Natural killer cell (primary cell): Measurements from ENCODE around the gene USF3. TPM values are rescaled to one million over a fixed set of nuclear protein-coding genes. Genes with fewer than 3 reads are reported as not detected.

Experiments
- ATAC-seq, 3 donors: fragments of 150-1000 bp in 2 of 3; fragments of 200-7000 bp in 1 of 3; cut with Tn5 transposase; 1 replicate in 1 of 3; 2 replicates in 2 of 3; pipeline ENCODE4 v1.10.0; 2021; ENCODE audit warnings: mild to moderate bottlenecking in 2 of 3, moderate library complexity in 2 of 3
- DNase-seq, 2 donors: peaks; one replicate each; pipeline versions ENCODE4 v3.0.0 to v3.0.0-alpha.2; 2013 to 2021; ENCODE audit warnings: mixed read lengths in 1 of 2
- H3K27ac ChIP-seq: one replicate; pipeline ENCODE4 v1.5.1; 2013; ENCODE audit warnings: mild to moderate bottlenecking, low read length
- H3K27me3 ChIP-seq: one replicate; pipeline ENCODE4 v1.6.1; 2013; ENCODE audit warnings: low read length; ENCODE audit not compliant: control insufficient read depth, insufficient read depth
- H3K36me3 ChIP-seq: one replicate; pipeline ENCODE4 v1.6.1; 2013; ENCODE audit warnings: low read length; ENCODE audit not compliant: control insufficient read depth, insufficient read depth
- H3K4me1 ChIP-seq: one replicate; pipeline ENCODE4 v1.6.1; 2013; ENCODE audit warnings: low read length; ENCODE audit not compliant: control insufficient read depth, insufficient read depth
- H3K4me3 ChIP-seq: one replicate; pipeline ENCODE4 v1.5.1; 2013; ENCODE audit warnings: low read length
- H3K9me3 ChIP-seq: one replicate; pipeline ENCODE4 v1.6.1; 2013; ENCODE audit warnings: low read length; ENCODE audit not compliant: control insufficient read depth, insufficient read depth
- H3K27ac Mint-ChIP-seq, 2 donors: one replicate each; pipeline ENCODE4 v1.8.0; 2022; ENCODE audit warnings: mild to moderate bottlenecking in 2 of 2, mixed read lengths in 2 of 2, moderate library complexity in 1 of 2
- H3K27me3 Mint-ChIP-seq, 2 donors: one replicate each; pipeline ENCODE4 v1.8.0; 2022; ENCODE audit warnings: low read depth in 2 of 2, mixed read lengths in 2 of 2
- H3K36me3 Mint-ChIP-seq: one replicate; pipeline ENCODE4 v1.8.0; 2022; ENCODE audit warnings: mixed read lengths
- H3K4me1 Mint-ChIP-seq, 2 donors: one replicate each; pipeline ENCODE4 v1.8.0; 2022; ENCODE audit warnings: mixed read lengths in 2 of 2
- H3K4me3 Mint-ChIP-seq: one replicate; pipeline ENCODE4 v1.8.0; 2022; ENCODE audit warnings: mild to moderate bottlenecking, moderate library complexity, mixed read lengths
- H3K9me3 Mint-ChIP-seq, 2 donors: one replicate each; pipeline ENCODE4 v1.8.0; 2022; ENCODE audit warnings: mixed read lengths in 2 of 2
- CTCF ChIP-seq: fragments of 200-600 bp; IDR thresholded peaks from one replicate; pipeline ENCODE4 v1.8.0; 2022; ENCODE audit warnings: antibody characterized with exemption
- WGBS: methylation state at CpG from one replicate; pipeline ENCODE4 v1.1.7; 2013; ENCODE audit warnings: missing lambda C conversion rate; ENCODE audit not compliant: insufficient coverage; 5-methylcytosine and 5-hydroxymethylcytosine counted together
- intact Hi-C: fragments of 100-400 bp; cut with micrococcal nuclease; formaldehyde crosslinking; loops from one replicate; pipeline ENCODE4 v1.14.2; 2022
- total RNA-seq, 4 donors: library from RNA; stranded (reverse); fragments of 120-200 nt in 1 of 4; gene quantifications; one replicate each; pipeline versions ENCODE4 v1.2.3 to v1.2.4, GENCODE V29; 2013 to 2022

The USF3 gene
- total RNA-seq, 3 donors from 2014 or later (not counting 1 experiment from before 2014, with no cell fraction given) = 38.0 to 43.0 (median 41.8) TPM

GRCh38 chr3:113628788-113629187 lies 67.7 kb downstream of the USF3 start:
- no peak for ATAC-seq
- over 99% methylated on average over 6 of the region's 6 CpGs for WGBS

GRCh38 chr3:113628316-113628715 lies 68.1 kb downstream of the USF3 start:
- H3K4me3 ChIP-seq = no peak overlapping the region
- H3K9me3 Mint-ChIP-seq = no peaks in the 10 kb centered on the region
- ATAC-seq (no peak), DNase-seq (no peak)
- H3K4me1 ChIP-seq = peaks cover 9% of the 10 kb centered on the region
- no peaks in the 10 kb centered on the region for H3K9me3 ChIP-seq
- H3K36me3 ChIP-seq = peaks cover 57% of the 10 kb centered on the region
- intact Hi-C loops = no loop called here
- no peaks in the 10 kb centered on the region for H3K27me3 ChIP-seq
- H3K36me3 Mint-ChIP-seq = peaks cover 36% of the 10 kb centered on the region
- no peaks in the 10 kb centered on the region for H3K27me3 Mint-ChIP-seq
- H3K4me1 Mint-ChIP-seq = peaks cover 24% of the 10 kb centered on the region in 2 donors
- no peak for TF ChIP-seq CTCF
- H3K27ac Mint-ChIP-seq = peak overlapping the region; percentile 55 to 77
- no peak overlapping the region for H3K4me3 Mint-ChIP-seq
- H3K27ac ChIP-seq = no peak overlapping the region
- 96% methylated on average over 2 of the region's 2 CpGs for WGBS

More at GRCh38 chr3:113628788-113629187, 67.7 kb downstream of the USF3 start:
- Mint-ChIP-seq H3K9me3 (no peaks in the 10 kb centered on the region), H3K4me1 (peaks cover 24% of the 10 kb centered on the region in 2 donors), H3K27ac (no peak overlapping the region), H3K27me3 (no peaks in the 10 kb centered on the region), H3K36me3 (peaks cover 33% of the 10 kb centered on the region), H3K4me3 (no peak overlapping the region)
- Histone ChIP-seq H3K4me1 (peaks cover 9% of the 10 kb centered on the region), H3K36me3 (peaks cover 53% of the 10 kb centered on the region), H3K27ac (no peak overlapping the region), H3K4me3 (no peak overlapping the region), H3K9me3 (no peaks in the 10 kb centered on the region), H3K27me3 (no peaks in the 10 kb centered on the region)
- no peak for TF ChIP-seq CTCF
- DNase-seq = no peak
- intact Hi-C loops = no loop called here

GRCh38 chr3:113626503-113627371 lies 69.7 kb downstream of the USF3 start:
- no peak overlapping the region for H3K4me3 Mint-ChIP-seq
- Histone ChIP-seq H3K27me3 (no peaks in the 10 kb centered on the region), H3K9me3 (no peaks in the 10 kb centered on the region), H3K4me1 (peaks cover 9% of the 10 kb centered on the region), H3K27ac (peak overlapping the region; percentile 67), H3K36me3 (peaks cover 69% of the 10 kb centered on the region), H3K4me3 (peak overlapping the region; percentile 20)
- intact Hi-C loops = no loop called here
- H3K4me1 Mint-ChIP-seq = peaks cover 24% of the 10 kb centered on the region in 2 donors
- DNase-seq = peak in 1 of 2 donors; percentile 30
- no peaks in the 10 kb centered on the region for H3K27me3 Mint-ChIP-seq
- peak overlapping the region; percentile 55 to 77 for H3K27ac Mint-ChIP-seq
- H3K36me3 Mint-ChIP-seq = peaks cover 36% of the 10 kb centered on the region
- ATAC-seq = peak; percentile 59 to 93 (median 80)
- whole genome bisulfite sequencing = 50% methylated on average over 8 of the region's 10 CpGs
- H3K9me3 Mint-ChIP-seq = no peaks in the 10 kb centered on the region
- no peak for TF ChIP-seq CTCF
